ENCODE results near the gene PPM1E.

PPM1E gene

GRCh38 chr17:58980706-58981481, 225.2 kb downstream of the PPM1E start:
- no peak for TF ChIP-seq SIN3A (IDR thresholded peaks at IDR 0.05; ENCODE audit: borderline replicate concordance, insufficient read depth, low read length)
- TF ChIP-seq TAF1 (IDR thresholded peaks at IDR 0.05; ENCODE audit: borderline replicate concordance, insufficient read depth, low read length) = no peak
- no peak for TF ChIP-seq FOXP2 (optimal IDR thresholded peaks at IDR 0.05; ENCODE audit: borderline replicate concordance, extremely low read depth, extremely low read length, insufficient read depth)
- TF ChIP-seq REST (IDR thresholded peaks at IDR 0.05; ENCODE audit: insufficient read depth in 1 of 2, low read depth in 2 of 2, low read length in 2 of 2) = no peak
- TF ChIP-seq POLR2AphosphoS5 (IDR thresholded peaks at IDR 0.05; ENCODE audit: low read depth, low read length) = no peak

DNA sequence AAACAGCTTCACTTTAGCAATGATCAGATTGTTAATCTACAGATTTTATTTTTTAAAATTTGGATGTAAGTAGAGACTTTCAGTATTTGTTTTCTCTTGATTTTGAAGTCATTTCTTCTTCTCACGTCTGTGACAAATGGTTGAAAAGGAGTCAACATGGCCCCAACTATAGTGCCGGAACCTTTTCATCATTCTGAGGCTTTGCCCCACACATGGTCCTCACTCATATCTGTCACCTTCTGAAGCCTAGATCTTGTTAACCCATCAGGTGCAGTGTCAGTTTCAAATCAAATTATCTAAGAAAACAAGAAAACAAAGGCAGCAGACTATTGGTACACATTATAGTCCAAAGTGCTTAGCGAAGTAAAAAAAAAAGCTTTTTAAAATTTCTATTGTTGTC, 227.0 kb downstream of the PPM1E start:
- TF ChIP-seq FOXP2 (optimal IDR thresholded peaks at IDR 0.05; ENCODE audit: borderline replicate concordance, extremely low read depth, extremely low read length, insufficient read depth) (no peak), TAF1 (IDR thresholded peaks at IDR 0.05; ENCODE audit: borderline replicate concordance, insufficient read depth, low read length) (no peak), SIN3A (IDR thresholded peaks at IDR 0.05; ENCODE audit: borderline replicate concordance, insufficient read depth, low read length) (no peak), POLR2AphosphoS5 (IDR thresholded peaks at IDR 0.05; ENCODE audit: low read depth, low read length) (no peak), REST (IDR thresholded peaks at IDR 0.05; ENCODE audit: insufficient read depth in 1 of 2, low read depth in 2 of 2, low read length in 2 of 2) (no peak)

GRCh38 chr17:58985367-58985766, 229.7 kb downstream of the PPM1E start:
- TF ChIP-seq REST (IDR thresholded peaks at IDR 0.05; ENCODE audit: insufficient read depth in 1 of 2, low read depth in 2 of 2, low read length in 2 of 2) (no peak), TAF1 (IDR thresholded peaks at IDR 0.05; ENCODE audit: borderline replicate concordance, insufficient read depth, low read length) (no peak), SIN3A (IDR thresholded peaks at IDR 0.05; ENCODE audit: borderline replicate concordance, insufficient read depth, low read length) (no peak), FOXP2 (optimal IDR thresholded peaks at IDR 0.05; ENCODE audit: borderline replicate concordance, extremely low read depth, extremely low read length, insufficient read depth) (no peak), POLR2AphosphoS5 (IDR thresholded peaks at IDR 0.05; ENCODE audit: low read depth, low read length) (no peak)

- TF ChIP-seq REST (IDR thresholded peaks at IDR 0.05; ENCODE audit: insufficient read depth in 1 of 2, low read depth in 2 of 2, low read length in 2 of 2) (no peak), POLR2AphosphoS5 (IDR thresholded peaks at IDR 0.05; ENCODE audit: low read depth, low read length) (no peak), SIN3A (IDR thresholded peaks at IDR 0.05; ENCODE audit: borderline replicate concordance, insufficient read depth, low read length) (no peak), TAF1 (IDR thresholded peaks at IDR 0.05; ENCODE audit: borderline replicate concordance, insufficient read depth, low read length) (no peak), FOXP2 (optimal IDR thresholded peaks at IDR 0.05; ENCODE audit: borderline replicate concordance, extremely low read depth, extremely low read length, insufficient read depth) (no peak)
These were observed 230.3 kb downstream of the PPM1E start for GRCh38 chr17:58985971-58986370.
